Lung (tissue), 12 donors: ENCODE data around the gene C19orf12. TPM values are rescaled to one million over a fixed set of nuclear protein-coding genes. Genes with fewer than 3 reads are reported as not detected.

ENCODE experiments used
- ATAC-seq: fragments of 200-7000 bp; cut with Tn5 transposase; one replicate; pipeline ENCODE4 v1.9.1; 2020; ENCODE audit warnings: moderate number of reproducible peaks; ENCODE audit not compliant: insufficient read depth, low FRiP score
- DNase-seq, 3 donors: peaks; one replicate each; pipeline ENCODE4 v3.0.0-alpha.2; 2013 to 2017
- H3K27ac ChIP-seq, 2 donors: one replicate each; pipeline ENCODE4 v1.5.1; 2013; ENCODE audit warnings: mild to moderate bottlenecking in 2 of 2, moderate library complexity in 2 of 2, control low read depth in 1 of 2, inconsistent platforms in 1 of 2, low read depth in 1 of 2, low read length in 1 of 2
- H3K27me3 ChIP-seq, 3 donors: one replicate each; pipeline ENCODE4 v1.5.1; 2013; ENCODE audit warnings: low read length in 2 of 3; ENCODE audit not compliant: control insufficient read depth in 3 of 3, insufficient read depth in 3 of 3
- H3K36me3 ChIP-seq, 4 donors: one replicate each; pipeline ENCODE4 v1.5.1; 2013; ENCODE audit warnings: low read length in 4 of 4, mild to moderate bottlenecking in 1 of 4, moderate library complexity in 1 of 4; ENCODE audit not compliant: control insufficient read depth in 4 of 4, insufficient read depth in 4 of 4
- H3K4me1 ChIP-seq, 5 donors: one replicate each; pipeline ENCODE4 v1.5.1; 2013; ENCODE audit warnings: low read length in 5 of 5, mild to moderate bottlenecking in 2 of 5, moderate library complexity in 1 of 5; ENCODE audit not compliant: control insufficient read depth in 5 of 5, insufficient read depth in 5 of 5
- H3K4me3 ChIP-seq: one replicate; pipeline ENCODE4 v1.5.1; 2013; ENCODE audit warnings: mild to moderate bottlenecking, control low read depth, moderate library complexity
- H3K9ac ChIP-seq, 2 donors: one replicate each; pipeline ENCODE4 v1.5.1; 2013; ENCODE audit warnings: low read length in 2 of 2, control low read depth in 1 of 2; ENCODE audit not compliant: insufficient read depth in 1 of 2
- H3K9me3 ChIP-seq, 4 donors: one replicate each; pipeline ENCODE4 v1.5.1; 2013; ENCODE audit warnings: low read length in 3 of 4, mild to moderate bottlenecking in 1 of 4, moderate library complexity in 1 of 4; ENCODE audit not compliant: control insufficient read depth in 4 of 4, insufficient read depth in 3 of 4
- CTCF ChIP-seq: IDR thresholded peaks from 2 replicates; pipeline ENCODE4 v1.5.1; 2012; ENCODE audit warnings: mild to moderate bottlenecking; ENCODE audit errors: control extremely low read depth, extremely low read depth
- WGBS, 2 donors: extraction: QIAGEN DNeasy Blood & Tissue Kit; methylation state at CpG; one replicate each; pipeline ENCODE4 v1.1.7; 2013; 5-methylcytosine and 5-hydroxymethylcytosine counted together
- polyA plus RNA-seq, 2 donors: library from polyadenylated mRNA; stranded (reverse); fragments of 200-250 nt; gene quantifications; one replicate each; pipeline ENCODE4 v1.2.1, GENCODE V29; 2013
- total RNA-seq, 2 donors: library from RNA; depleted of rRNA in 1 of 2; stranded (reverse); fragments of >200 nt in 1 of 2; gene quantifications; one replicate each; pipeline ENCODE4 v1.2.1, GENCODE V29; 2014 to 2021
- donor health status: control.
- donor health status: control.
- donor health status: Bipolar disorder and iron deficiency.
- donor health status: healthy.
- donor health status: DM: yes; HTN: yes; CAD: no.

The C19orf12 gene
- total and polyA plus RNA-seq, 4 donors: 11.4 to 26.0 (median 17.7) TPM

GRCh38 chr19:29700498-29700897, 14.6 kb downstream of the C19orf12 start:
- H3K9ac ChIP-seq: no peak overlapping the region
- no peaks in the 10 kb centered on the region for H3K27me3 ChIP-seq
- TF ChIP-seq CTCF: no peak
- H3K4me3 ChIP-seq: no peak overlapping the region
- H3K27ac ChIP-seq: no peak overlapping the region
- no peaks in the 10 kb centered on the region for H3K9me3 ChIP-seq
- ATAC-seq: no peak
- no peak for DNase-seq
- H3K36me3 ChIP-seq: peaks cover 0 to 15% (median 4%) of the 10 kb centered on the region in 4 donors
- H3K4me1 ChIP-seq: no peaks in the 10 kb centered on the region
- WGBS, 2 donors: 83 to 87% methylated on average over 6 of the region's 6 CpGs

- Histone ChIP-seq H3K9ac (no peak overlapping the region), H3K9me3 (no peaks in the 10 kb centered on the region), H3K4me1 (no peaks in the 10 kb centered on the region), H3K27me3 (no peaks in the 10 kb centered on the region), H3K4me3 (no peak overlapping the region), H3K27ac (no peak overlapping the region), H3K36me3 (peaks cover 0 to 15% (median 4%) of the 10 kb centered on the region in 4 donors)
- DNase-seq: no peak
- WGBS, 2 donors: 82 to 90% methylated on average over 5 of the region's 5 CpGs
- no peak for ATAC-seq
- no peak for TF ChIP-seq CTCF
Observed at GRCh38 chr19:29699861-29700260, 15.2 kb downstream of the C19orf12 start.

DNA sequence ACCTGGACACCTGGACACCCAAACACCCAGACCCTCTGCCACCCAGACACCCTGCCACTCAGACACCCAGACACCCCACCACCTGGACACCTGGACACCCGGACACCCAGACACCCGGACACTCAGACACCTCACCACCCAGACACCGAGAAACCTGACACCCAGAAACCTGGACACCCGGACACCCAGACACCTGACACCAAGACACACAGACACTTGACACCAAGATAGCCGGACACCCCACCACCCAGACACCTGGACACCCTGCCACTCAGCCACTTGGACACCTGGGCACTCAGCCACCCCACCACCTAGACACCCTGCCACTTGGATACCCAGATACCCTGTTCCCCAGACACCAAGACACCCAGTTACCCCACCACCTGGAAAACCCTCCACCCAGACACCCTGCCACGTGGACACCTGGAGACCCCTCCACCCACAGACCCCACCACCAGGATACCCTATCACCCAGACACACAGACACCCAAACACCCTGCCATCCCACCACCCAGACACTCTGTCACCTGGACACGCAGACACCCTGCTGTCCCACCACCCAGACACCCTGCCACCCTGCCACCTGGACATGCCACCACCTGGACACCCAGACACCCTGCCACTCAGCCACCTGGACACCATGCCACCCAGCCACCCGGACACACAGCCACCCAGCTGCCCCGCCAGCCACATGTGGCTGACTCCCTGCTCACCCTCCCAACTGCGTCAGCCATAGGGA, 17.4 kb downstream of the C19orf12 start:
- H3K4me1 ChIP-seq: peaks cover 0 to 1% (median 0%) of the 10 kb centered on the region in 5 donors
- H3K9me3 ChIP-seq: no peaks in the 10 kb centered on the region
- ATAC-seq (no peak), DNase-seq (no peak)
- no peaks in the 10 kb centered on the region for H3K27me3 ChIP-seq
- H3K36me3 ChIP-seq: peaks cover 0 to 8% (median 4%) of the 10 kb centered on the region in 4 donors
- no peak overlapping the region for H3K27ac ChIP-seq
- no peak overlapping the region for H3K9ac ChIP-seq
- 83 to 96% methylated on average over 7 to 10 of the region's 10 CpGs for WGBS, 2 donors
- TF ChIP-seq CTCF: no peak
- no peak overlapping the region for H3K4me3 ChIP-seq

- DNase-seq (no peak), ATAC-seq (no peak)
- TF ChIP-seq CTCF: no peak
- Histone ChIP-seq H3K9me3 (no peaks in the 10 kb centered on the region), H3K9ac (no peak overlapping the region), H3K27me3 (no peaks in the 10 kb centered on the region), H3K4me3 (no peak overlapping the region), H3K27ac (no peak overlapping the region), H3K4me1 (peaks cover 0 to 1% (median 0%) of the 10 kb centered on the region in 5 donors), H3K36me3 (no peaks in the 10 kb centered on the region)
- WGBS, 2 donors: 50 to 94% methylated on average over 2 of the region's 2 CpGs
Observed at GRCh38 chr19:29696565-29696846, 18.6 kb downstream of the C19orf12 start.
